ENCODE measurements around the gene CRABP1. TPM values are rescaled to one million over a fixed set of nuclear protein-coding genes. Genes with fewer than 3 reads are reported as not detected.

CRABP1 gene
- total and polyA plus RNA-seq, 4 donors, result not detected

- 94% methylated on average over 3 of the region's 3 CpGs for whole genome bisulfite sequencing
- TF ChIP-seq RAD21 (IDR thresholded peaks at IDR 0.05) (no peak), FOXA2 (IDR thresholded peaks at IDR 0.05) (no peak), TAF1 (conservative IDR thresholded peaks at IDR 0.05) (no peak), HNF4G (IDR thresholded peaks at IDR 0.05) (no peak), JUND (IDR thresholded peaks at IDR 0.05) (no peak), YY1 (IDR thresholded peaks at IDR 0.05) (no peak), RXRA (IDR thresholded peaks at IDR 0.05) (no peak), MAX (IDR thresholded peaks at IDR 0.05) (no peak), HNF4A (conservative IDR thresholded peaks at IDR 0.05) (no peak), CTCF (IDR thresholded peaks at IDR 0.05; ENCODE audit: low read depth, low read length, missing input control) (no peak), REST (IDR thresholded peaks at IDR 0.05) (no peak), ZBTB33 (IDR thresholded peaks at IDR 0.05) (no peak), NR2F2 (IDR thresholded peaks at IDR 0.05) (no peak), GABPA (IDR thresholded peaks at IDR 0.05 in 1 of 2, conservative IDR thresholded peaks at IDR 0.05 in 1 of 2) (no peak), EGR1 (IDR thresholded peaks at IDR 0.05; ENCODE audit: low read depth in 2 of 2) (no peak), SP1 (IDR thresholded peaks at IDR 0.05) (no peak), ATF3 (IDR thresholded peaks at IDR 0.05) (no peak)
- Histone ChIP-seq H3K27ac (ENCODE audit: low read depth in 1 of 2, low read length in 2 of 2) (no peak overlapping the region), H3K9ac (ENCODE audit: low read depth in 1 of 2, low read length in 2 of 2) (no peak overlapping the region), H3K36me3 (ENCODE audit: control insufficient read depth in 4 of 4, insufficient read depth in 3 of 4, low read depth in 1 of 4, low read length in 3 of 4) (no peaks in the 10 kb centered on the region), H3K27me3 (ENCODE audit: control insufficient read depth in 4 of 4, insufficient read depth in 4 of 4, low read length in 3 of 4) (no peaks in the 10 kb centered on the region), H3K4me1 (ENCODE audit: control insufficient read depth in 4 of 4, insufficient read depth in 4 of 4, low read length in 3 of 4) (peaks cover 2 to 12% (median 6%) of the 10 kb centered on the region in 4 donors), H3K9me3 (ENCODE audit: control insufficient read depth in 4 of 4, low read length in 3 of 4) (no peaks in the 10 kb centered on the region), H3K4me3 (ENCODE audit: low read depth in 1 of 3, low read length in 3 of 3) (no peak overlapping the region)
- no peak for DNase-seq (ENCODE audit: low spot score)
Measured at GRCh38 chr15:78394026-78394425, 53.9 kb downstream of the CRABP1 start.
